MM.1S (cell line): ENCODE results near the gene CADM2.

ENCODE experiments used
- EZH2phosphoT487 ChIP-seq: fragments of 300-600 bp; sonication (generic); IDR thresholded peaks from 2 replicates; pipeline ENCODE4 v1.6.1; 2018; ENCODE audit warnings: antibody characterized with exemption, low read length
- TF ChIP-seq, protein P1 (sequence below): fragments of 300-600 bp; sonication (generic); IDR thresholded peaks from 2 replicates; pipeline ENCODE4 v1.5.1; 2016; ENCODE audit warnings: antibody characterized with exemption, low read length, mixed read lengths

DNA sequence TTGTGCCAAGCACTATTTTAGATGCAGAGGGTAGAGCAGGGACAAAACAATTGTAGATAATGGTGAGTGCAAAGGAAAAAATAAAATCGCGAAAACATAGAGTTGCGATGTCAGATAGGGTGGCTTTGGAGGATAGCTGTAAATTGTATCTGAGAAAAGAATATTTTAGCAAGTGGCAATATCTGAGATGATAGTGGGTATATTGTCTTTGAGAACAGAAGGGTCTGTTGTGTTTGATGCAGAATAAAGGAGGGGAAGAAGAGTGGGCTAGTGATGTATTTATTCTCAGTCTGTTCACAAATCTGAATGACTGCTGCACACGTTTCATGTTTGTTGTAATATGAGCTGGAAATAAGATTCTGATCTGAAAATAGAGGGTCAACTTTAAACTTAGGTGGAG, 396.8 kb downstream of the CADM2 start:
- TF ChIP-seq, protein P1, sequence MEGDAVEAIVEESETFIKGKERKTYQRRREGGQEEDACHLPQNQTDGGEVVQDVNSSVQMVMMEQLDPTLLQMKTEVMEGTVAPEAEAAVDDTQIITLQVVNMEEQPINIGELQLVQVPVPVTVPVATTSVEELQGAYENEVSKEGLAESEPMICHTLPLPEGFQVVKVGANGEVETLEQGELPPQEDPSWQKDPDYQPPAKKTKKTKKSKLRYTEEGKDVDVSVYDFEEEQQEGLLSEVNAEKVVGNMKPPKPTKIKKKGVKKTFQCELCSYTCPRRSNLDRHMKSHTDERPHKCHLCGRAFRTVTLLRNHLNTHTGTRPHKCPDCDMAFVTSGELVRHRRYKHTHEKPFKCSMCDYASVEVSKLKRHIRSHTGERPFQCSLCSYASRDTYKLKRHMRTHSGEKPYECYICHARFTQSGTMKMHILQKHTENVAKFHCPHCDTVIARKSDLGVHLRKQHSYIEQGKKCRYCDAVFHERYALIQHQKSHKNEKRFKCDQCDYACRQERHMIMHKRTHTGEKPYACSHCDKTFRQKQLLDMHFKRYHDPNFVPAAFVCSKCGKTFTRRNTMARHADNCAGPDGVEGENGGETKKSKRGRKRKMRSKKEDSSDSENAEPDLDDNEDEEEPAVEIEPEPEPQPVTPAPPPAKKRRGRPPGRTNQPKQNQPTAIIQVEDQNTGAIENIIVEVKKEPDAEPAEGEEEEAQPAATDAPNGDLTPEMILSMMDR, result no peak
- no peak for TF ChIP-seq EZH2phosphoT487
